Fibroblast of lung (primary cell): ENCODE measurements around the gene TERC. TPM values are rescaled to one million over a fixed set of nuclear protein-coding genes. Genes with fewer than 3 reads are reported as not detected.
A peak's percentile ranks its signal among the peaks of the same experiment; 100 is the strongest.

Experiments
- DNase-seq, 2 donors: peaks; one replicate each; pipeline versions ENCODE4 v3.0.0 to v3.0.0-alpha.2; 2010; ENCODE audit warnings: low read depth in 2 of 2
- H2AFZ ChIP-seq: 2 replicates; pipeline ENCODE4 v1.5.1; 2012; ENCODE audit warnings: low read length, control low read depth, inconsistent platforms
- H3K27ac ChIP-seq: 2 replicates; pipeline ENCODE4 v1.5.1; 2011; ENCODE audit warnings: low read length, control low read depth; ENCODE audit not compliant: insufficient read depth
- H3K27me3 ChIP-seq: 2 replicates; pipeline ENCODE4 v1.5.1; 2011; ENCODE audit warnings: mild to moderate bottlenecking, low read length; ENCODE audit not compliant: control insufficient read depth, insufficient read depth
- H3K36me3 ChIP-seq: 2 replicates; pipeline ENCODE4 v1.5.1; 2011; ENCODE audit warnings: low read length; ENCODE audit not compliant: control insufficient read depth, insufficient read depth
- H3K4me1 ChIP-seq: 2 replicates; pipeline ENCODE4 v1.5.1; 2011; ENCODE audit warnings: low read length; ENCODE audit not compliant: control insufficient read depth, insufficient read depth; ENCODE audit errors: extremely low read depth
- H3K4me2 ChIP-seq: 2 replicates; pipeline ENCODE4 v1.5.1; 2011; ENCODE audit warnings: low read length, control low read depth; ENCODE audit not compliant: insufficient read depth; ENCODE audit errors: extremely low read depth
- H3K4me3 ChIP-seq, 4 experiments: fragments of 200-600 bp in 1 of 4; sonication (generic) in 1 of 4; replicated peaks in 1 of 4; 2 replicates each; pipeline ENCODE4 v1.5.1; 2011 to 2016; ENCODE audit warnings: low read length in 4 of 4, low read depth in 3 of 4, mild to moderate bottlenecking in 3 of 4, control low read depth in 2 of 4, inconsistent platforms in 1 of 4, mixed read lengths in 1 of 4; ENCODE audit not compliant: insufficient read depth in 1 of 4; ENCODE audit errors: control extremely low read depth in 1 of 4
- H3K79me2 ChIP-seq: 2 replicates; pipeline ENCODE4 v1.5.1; 2012; ENCODE audit warnings: mild to moderate bottlenecking, low read length, inconsistent platforms; ENCODE audit not compliant: control insufficient read depth, insufficient read depth
- H3K9ac ChIP-seq: 2 replicates; pipeline ENCODE4 v1.5.1; 2011; ENCODE audit warnings: mild to moderate bottlenecking, low read length, control low read depth; ENCODE audit not compliant: insufficient read depth
- H3K9me3 ChIP-seq: 2 replicates; pipeline ENCODE4 v1.5.1; 2012; ENCODE audit warnings: low read depth, low read length; ENCODE audit not compliant: control insufficient read depth, insufficient read depth
- H4K20me1 ChIP-seq: 2 replicates; pipeline ENCODE4 v1.5.1; 2011; ENCODE audit warnings: low read length; ENCODE audit not compliant: control insufficient read depth, insufficient read depth; ENCODE audit errors: extremely low read depth
- CTCF ChIP-seq, 2 donors: IDR thresholded peaks in 1 of 2; conservative IDR thresholded peaks in 1 of 2; 1 replicate in 1 of 2; 2 replicates in 1 of 2; pipeline ENCODE4 v1.5.1; 2011 to 2012; ENCODE audit warnings: low read length in 2 of 2, control low read depth in 1 of 2, inconsistent platforms in 1 of 2, low read depth in 1 of 2, mild to moderate bottlenecking in 1 of 2
- EZH2 ChIP-seq: IDR thresholded peaks from 2 replicates; pipeline ENCODE4 v1.5.1; 2012; ENCODE audit warnings: low read length, control low read depth, mild to moderate bottlenecking; ENCODE audit errors: missing control alignments
- polyA plus RNA-seq, 2 donors: library from polyadenylated mRNA; depleted of rRNA in 1 of 2; stranded (reverse) in 1 of 2; unstranded in 1 of 2; fragments of >200 nt; gene quantifications; 2 replicates each; pipeline ENCODE4 v1.2.1, GENCODE V29; 2011 to 2012; ENCODE audit warnings: missing spikeins in 1 of 2
- total RNA-seq: library from RNA; depleted of rRNA; stranded (reverse); fragments of >200 nt; gene quantifications from 2 replicates; pipeline ENCODE4 v1.2.1, GENCODE V29; 2014

Gene TERC
- total and polyA plus RNA-seq, 2 donors (not counting 1 experiment from before 2014, with no cell fraction given): 0.39 to 457 TPM

DNA sequence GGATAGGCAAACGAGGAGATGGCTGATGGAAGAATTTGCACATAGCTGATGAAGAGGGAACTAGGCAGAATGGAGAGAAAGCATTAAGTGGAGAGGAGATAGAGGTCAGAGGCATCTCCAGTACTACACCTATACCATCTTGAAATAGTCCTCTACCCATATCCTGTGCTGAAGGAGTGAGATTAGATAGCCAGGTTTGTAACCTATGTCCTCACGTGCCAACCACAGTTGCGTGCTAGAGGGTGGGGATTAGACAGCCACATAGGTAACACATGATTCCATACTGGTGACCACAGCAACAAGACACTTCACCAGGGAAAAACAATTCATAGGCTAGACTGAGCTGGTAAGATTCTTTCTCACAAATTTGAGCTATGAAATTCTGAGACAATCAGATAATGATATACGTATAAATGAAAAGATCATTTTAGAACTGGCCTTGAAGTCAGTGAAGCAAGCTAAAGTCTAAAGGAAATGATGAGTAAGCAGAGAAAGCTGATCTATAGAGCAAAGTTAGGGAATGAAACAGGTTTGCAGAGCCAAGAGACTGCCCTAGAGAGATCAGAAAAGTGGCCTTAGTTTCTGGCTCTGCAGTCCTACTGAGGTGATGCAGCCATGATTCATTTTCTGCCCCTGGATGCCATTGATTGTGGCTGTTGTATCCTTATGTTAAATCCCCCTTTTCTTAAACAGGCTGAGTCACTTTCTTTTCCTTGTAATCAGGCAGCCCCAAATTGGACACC is 26.0 kb upstream of the TERC start:
- Histone ChIP-seq H4K20me1 (no peaks in the 10 kb centered on the region), H3K27me3 (no peaks in the 10 kb centered on the region), H2AFZ (no peak overlapping the region), H3K4me3 (no peak overlapping the region), H3K36me3 (peaks cover 2% of the 10 kb centered on the region), H3K4me2 (no peak overlapping the region), H3K4me1 (no peaks in the 10 kb centered on the region), H3K27ac (no peak overlapping the region), H3K79me2 (no peaks in the 10 kb centered on the region), H3K9me3 (no peaks in the 10 kb centered on the region), H3K9ac (no peak overlapping the region)
- TF ChIP-seq EZH2 (no peak), CTCF (conservative IDR thresholded peaks at IDR 0.05 in 1 of 2, IDR thresholded peaks at IDR 0.05 in 1 of 2; ENCODE audit: low read depth in 1 of 2, low read length in 2 of 2) (no peak)
- DNase-seq: peak in 1 of 2 donors; percentile 40

- H3K79me2 ChIP-seq: no peaks in the 10 kb centered on the region
- no peaks in the 10 kb centered on the region for H3K4me1 ChIP-seq
- H3K4me2 ChIP-seq: no peak overlapping the region
- H3K9me3 ChIP-seq: no peaks in the 10 kb centered on the region
- DNase-seq: no peak
- no peak overlapping the region for H3K4me3 ChIP-seq
- H3K9ac ChIP-seq: no peak overlapping the region
- TF ChIP-seq EZH2 (no peak), CTCF (conservative IDR thresholded peaks at IDR 0.05 in 1 of 2, IDR thresholded peaks at IDR 0.05 in 1 of 2; ENCODE audit: low read depth in 1 of 2, low read length in 2 of 2) (no peak)
- no peak overlapping the region for H2AFZ ChIP-seq
- H4K20me1 ChIP-seq: no peaks in the 10 kb centered on the region
- H3K27ac ChIP-seq: no peak overlapping the region
- H3K27me3 ChIP-seq: no peaks in the 10 kb centered on the region
- peaks cover 4% of the 10 kb centered on the region for H3K36me3 ChIP-seq
These were observed 25.4 kb upstream of the TERC start for GRCh38 chr3:169790219-169790618.

GRCh38 chr3:169787791-169788190 is 22.9 kb upstream of the TERC start:
- H3K4me1 ChIP-seq: no peaks in the 10 kb centered on the region
- no peaks in the 10 kb centered on the region for H3K27me3 ChIP-seq
- no peak overlapping the region for H3K27ac ChIP-seq
- H3K4me2 ChIP-seq: no peak overlapping the region
- H3K9ac ChIP-seq: no peak overlapping the region
- no peak overlapping the region for H3K4me3 ChIP-seq
- no peaks in the 10 kb centered on the region for H3K9me3 ChIP-seq
- H4K20me1 ChIP-seq: no peaks in the 10 kb centered on the region
- DNase-seq: no peak
- H3K36me3 ChIP-seq: peaks cover 4% of the 10 kb centered on the region
- no peak overlapping the region for H2AFZ ChIP-seq
- TF ChIP-seq CTCF (conservative IDR thresholded peaks at IDR 0.05 in 1 of 2, IDR thresholded peaks at IDR 0.05 in 1 of 2; ENCODE audit: low read depth in 1 of 2, low read length in 2 of 2) (no peak), EZH2 (no peak)
- H3K79me2 ChIP-seq: no peaks in the 10 kb centered on the region
